Measurements from ENCODE around the gene RBFOX2.
"Not testable (repeated sequence)": the region's sequence is repeated elsewhere in the genome, so short reads cannot be mapped to it uniquely, and the experiment has no call there.

Gene RBFOX2

GRCh38 chr22:36010090-36010489 lies 18.5 kb downstream of the RBFOX2 start:
- in situ Hi-C loops (cut with MboI; ENCODE audit: low sequenced_read_pairs): no loop called here

DNA sequence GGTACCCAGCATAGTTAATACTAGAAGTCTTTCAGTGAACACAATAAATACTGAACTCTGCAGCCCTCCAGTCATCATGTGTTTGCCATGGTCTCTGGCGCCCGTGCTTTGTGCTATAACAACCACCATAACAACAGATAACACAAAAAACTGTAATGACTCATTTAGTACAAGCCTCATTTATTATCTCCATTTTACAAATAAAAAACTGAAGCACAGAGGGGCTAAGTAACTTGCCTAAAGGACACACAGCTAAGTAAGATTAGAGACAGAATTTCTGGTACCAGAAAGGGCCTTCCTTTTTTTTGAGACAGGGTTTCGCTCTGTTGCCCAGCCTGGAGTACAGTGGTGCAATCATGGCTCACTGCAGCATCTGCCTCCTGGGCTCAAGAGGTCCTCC lies 19.5 kb downstream of the RBFOX2 start:
- in situ Hi-C loops (cut with MboI; ENCODE audit: low sequenced_read_pairs): no loop called here

DNA sequence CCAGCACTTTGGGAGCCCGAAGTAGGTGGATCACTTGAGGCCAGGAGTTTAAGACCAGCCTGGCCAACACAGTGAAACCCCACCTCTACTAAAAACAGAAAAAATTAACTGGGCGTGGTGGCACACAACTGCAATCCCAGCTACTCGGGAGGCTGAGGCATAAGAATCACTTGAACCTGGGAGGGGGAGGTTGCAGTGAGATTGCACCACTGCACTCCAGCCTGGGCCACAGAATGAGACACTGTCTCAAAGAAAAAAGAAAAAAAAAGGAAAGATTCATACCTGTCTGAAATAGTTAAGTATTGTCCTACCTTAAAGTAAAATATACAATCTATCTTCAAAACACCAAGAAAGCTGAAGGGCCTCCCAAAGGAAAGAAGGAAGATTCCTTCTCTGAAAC lies 20.1 kb downstream of the RBFOX2 start:
- in situ Hi-C loops (cut with MboI; ENCODE audit: low sequenced_read_pairs): no loop called here

DNA sequence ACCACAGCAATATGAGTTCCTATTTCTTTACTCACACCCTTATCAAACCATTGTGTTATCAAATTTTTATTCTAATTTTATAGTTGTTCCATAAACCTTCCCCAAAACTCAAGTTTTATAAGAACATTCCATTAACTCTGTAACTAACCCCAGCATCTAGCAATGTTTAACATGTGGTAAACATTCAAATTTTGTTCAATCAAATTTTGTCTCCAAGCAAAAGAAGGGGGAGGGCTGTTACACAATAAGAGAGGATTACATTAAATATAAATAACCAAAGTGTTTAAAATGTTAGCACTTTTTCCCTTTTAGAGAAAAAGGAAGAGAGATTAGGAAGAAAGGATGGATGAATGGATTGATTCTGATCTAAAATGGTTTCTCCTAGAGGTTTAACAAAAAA lies 20.5 kb downstream of the RBFOX2 start:
- in situ Hi-C loops (cut with MboI; ENCODE audit: low sequenced_read_pairs): no loop called here

DNA sequence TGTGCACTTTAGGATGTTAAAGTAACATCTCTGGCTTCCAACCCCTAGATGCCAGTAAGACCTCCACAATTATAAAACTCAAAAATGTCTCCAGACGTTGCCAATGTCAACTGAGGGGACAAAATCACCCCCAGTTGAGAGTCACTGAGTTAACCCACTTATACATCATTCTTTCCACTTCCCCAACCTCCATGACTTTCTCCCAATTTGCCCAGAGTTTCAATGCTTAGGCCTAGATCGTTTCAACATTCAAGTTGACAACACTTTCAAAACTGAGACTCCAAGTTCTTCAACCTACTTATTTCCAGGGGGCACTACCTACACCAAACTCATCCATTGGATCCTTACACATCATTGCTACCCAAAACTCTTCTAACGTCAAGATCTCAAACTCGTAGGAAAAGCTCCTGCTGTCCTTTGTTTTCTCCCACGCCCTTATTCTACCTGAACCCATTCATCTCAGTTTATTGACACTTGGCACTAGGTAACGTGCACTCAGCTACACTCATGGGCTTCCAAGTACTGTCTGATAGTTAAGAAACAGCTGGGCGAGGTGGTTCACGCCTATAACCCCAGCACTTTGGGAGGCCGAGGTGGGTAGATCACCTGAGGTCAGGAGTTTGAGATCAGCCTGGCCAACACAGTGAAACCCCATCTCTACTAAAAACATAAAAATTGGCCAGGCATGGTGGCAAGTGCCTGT lies 24.5 kb downstream of the RBFOX2 start:
- in situ Hi-C loops (cut with MboI; ENCODE audit: low sequenced_read_pairs): no loop called here

DNA sequence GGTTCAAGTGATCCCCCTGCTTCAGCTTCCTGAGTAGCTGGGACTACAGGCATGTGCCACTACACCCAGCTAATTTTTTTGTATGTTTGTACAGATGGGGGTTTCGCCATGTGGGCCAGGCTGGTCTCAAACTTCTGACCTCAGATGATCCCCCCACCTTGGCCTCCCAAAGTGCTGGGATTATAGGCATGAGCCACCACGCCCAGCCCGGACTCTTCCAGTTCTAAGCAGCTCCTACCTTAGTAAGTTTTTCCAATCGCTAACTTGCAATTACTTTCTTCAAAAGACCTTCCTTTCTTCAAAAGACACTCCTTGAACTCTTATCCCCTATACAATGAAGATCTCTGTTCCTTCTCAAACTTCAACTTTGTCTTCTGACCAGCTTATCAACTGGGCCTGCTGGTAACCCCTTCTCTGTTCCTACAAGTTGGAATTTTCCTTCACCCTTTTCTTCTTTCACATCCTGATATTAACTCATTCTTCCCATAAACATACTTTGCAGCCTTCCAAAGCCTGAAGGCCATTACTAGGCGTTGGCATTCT lies 25.8 kb downstream of the RBFOX2 start:
- in situ Hi-C loops (cut with MboI; ENCODE audit: low sequenced_read_pairs): no loop called here

GRCh38 chr22:36002084-36002483 lies 26.5 kb downstream of the RBFOX2 start:
- in situ Hi-C loops (cut with MboI; ENCODE audit: low sequenced_read_pairs): no loop called here

DNA sequence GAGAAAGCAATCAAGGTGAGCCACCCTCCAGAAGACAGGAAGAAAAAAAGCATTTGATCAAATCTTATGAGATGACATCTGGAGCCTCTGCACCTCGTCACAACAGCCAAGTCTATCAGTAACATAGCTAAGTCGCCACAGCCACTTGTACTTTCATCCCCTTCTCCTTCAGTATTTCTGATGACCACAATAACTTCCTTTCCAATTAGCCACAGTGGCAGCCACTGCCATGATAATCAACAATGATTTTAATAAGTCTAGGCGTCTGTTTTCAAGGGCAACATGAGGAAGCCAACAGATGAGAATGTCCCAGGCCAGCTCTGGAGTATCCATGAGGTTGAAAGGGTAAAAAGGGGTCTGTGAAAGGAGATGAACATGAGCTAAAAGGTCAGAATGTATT lies 29.9 kb downstream of the RBFOX2 start:
- in situ Hi-C loops (cut with MboI; ENCODE audit: low sequenced_read_pairs): no loop called here

DNA sequence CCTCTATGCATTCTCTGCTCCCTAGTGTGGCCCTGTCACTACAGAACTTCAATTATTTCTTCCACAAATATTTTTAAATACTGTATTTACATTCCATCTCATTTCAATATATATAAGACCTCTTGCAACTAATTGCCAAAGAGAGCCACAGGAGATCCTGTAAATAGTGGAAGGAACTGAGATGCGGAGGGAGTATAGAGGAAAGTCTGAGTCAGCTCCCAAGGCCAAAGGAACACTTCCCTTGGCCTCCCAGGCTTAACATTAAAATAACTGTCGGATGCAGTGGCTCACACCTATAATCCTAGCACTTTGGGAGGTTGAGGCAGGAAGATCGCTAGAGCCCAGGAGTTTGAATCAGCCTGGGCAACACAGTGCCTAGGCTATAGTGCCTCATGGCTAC lies 31.2 kb downstream of the RBFOX2 start:
- in situ Hi-C loops (cut with MboI; ENCODE audit: low sequenced_read_pairs): no loop called here

DNA sequence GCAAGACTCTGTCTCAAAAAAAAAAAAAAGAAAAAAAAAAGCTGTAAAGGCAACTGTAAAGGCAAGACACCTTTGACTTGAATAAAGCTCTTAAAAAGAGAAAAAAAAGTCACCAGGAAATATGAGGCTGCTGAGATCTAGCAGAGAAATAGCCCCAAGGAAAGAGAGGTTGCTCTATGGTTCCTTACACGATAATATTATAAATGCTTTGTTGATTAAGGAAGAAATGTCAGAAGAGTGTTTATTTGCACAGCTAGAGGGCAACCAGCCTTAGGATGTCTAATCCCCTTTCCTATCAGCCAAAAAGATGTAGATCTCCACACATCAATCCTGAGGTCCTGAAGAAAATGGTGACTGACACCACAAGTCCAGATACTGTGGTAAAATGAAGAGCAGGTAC lies 32.0 kb downstream of the RBFOX2 start:
- in situ Hi-C loops (cut with MboI; ENCODE audit: low sequenced_read_pairs): no loop called here

DNA sequence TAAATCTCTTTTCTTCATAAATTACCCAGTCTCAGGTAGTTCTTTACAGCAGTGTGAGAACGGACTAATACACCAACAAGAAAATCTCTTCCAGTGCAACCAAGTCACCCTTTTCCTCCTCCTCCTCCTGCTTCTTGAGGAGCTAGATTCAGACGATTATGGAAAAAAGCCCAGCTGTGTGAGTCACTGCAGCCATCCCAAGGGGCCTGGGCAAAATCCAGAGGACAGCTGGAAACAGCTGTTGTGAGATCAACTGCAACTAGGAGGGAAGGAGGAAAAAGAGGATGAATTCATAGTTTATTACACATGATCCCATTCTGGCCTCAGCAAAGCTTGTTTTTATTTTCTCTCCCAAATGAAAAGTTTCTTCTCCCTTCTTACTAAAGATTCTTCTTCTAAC lies 32.9 kb downstream of the RBFOX2 start:
- in situ Hi-C loops (cut with MboI; ENCODE audit: low sequenced_read_pairs): no loop called here

GRCh38 chr22:35995348-35995747 lies 33.3 kb downstream of the RBFOX2 start:
- in situ Hi-C loops (cut with MboI; ENCODE audit: low sequenced_read_pairs): no loop called here

- in situ Hi-C loops (cut with MboI; ENCODE audit: low sequenced_read_pairs): not testable (repeated sequence)
These were observed 34.9 kb downstream of the RBFOX2 start for GRCh38 chr22:35993727-35994126.

GRCh38 chr22:35993048-35993714 lies 35.4 kb downstream of the RBFOX2 start:
- in situ Hi-C loops (cut with MboI; ENCODE audit: low sequenced_read_pairs): no loop called here

DNA sequence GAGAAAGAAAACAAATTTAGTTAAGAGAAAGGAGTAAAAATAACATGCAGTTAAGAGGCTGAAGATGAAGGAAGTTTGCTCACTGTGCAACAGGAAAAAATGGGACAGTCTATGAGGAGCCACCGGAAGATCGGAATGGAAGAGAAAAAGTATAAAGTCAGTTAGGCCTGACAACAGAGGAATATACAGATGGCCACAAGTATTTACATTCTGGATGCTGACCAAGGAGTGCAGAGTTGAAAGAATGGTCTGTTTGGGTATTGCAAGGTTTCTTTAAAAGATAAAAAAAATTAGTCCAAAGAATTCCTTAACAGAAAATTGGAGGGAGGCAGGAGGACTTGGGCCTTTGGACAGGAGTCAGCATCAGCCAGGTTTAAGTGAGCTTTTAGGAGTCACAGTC lies 37.5 kb downstream of the RBFOX2 start:
- in situ Hi-C loops (cut with MboI; ENCODE audit: low sequenced_read_pairs): no loop called here

DNA sequence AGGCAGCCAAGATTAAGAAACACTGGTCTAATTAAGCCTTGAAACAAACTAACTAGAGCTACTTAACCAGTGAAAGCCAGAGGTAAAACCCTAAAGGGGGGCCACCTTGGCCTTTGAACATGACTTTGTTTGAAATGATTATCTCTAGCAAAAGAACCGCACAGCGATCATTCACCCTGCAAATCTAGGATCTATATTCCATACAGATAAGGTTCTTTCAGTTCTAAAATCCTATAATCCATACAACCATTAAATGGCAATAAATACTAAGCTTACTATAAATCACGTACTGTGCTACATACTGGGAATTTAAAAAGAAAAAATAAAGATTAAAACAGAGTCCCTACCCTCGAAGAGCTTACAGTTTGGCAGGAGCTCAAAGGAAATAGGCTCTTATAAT lies 40.6 kb downstream of the RBFOX2 start:
- in situ Hi-C loops (cut with MboI; ENCODE audit: low sequenced_read_pairs): no loop called here

DNA sequence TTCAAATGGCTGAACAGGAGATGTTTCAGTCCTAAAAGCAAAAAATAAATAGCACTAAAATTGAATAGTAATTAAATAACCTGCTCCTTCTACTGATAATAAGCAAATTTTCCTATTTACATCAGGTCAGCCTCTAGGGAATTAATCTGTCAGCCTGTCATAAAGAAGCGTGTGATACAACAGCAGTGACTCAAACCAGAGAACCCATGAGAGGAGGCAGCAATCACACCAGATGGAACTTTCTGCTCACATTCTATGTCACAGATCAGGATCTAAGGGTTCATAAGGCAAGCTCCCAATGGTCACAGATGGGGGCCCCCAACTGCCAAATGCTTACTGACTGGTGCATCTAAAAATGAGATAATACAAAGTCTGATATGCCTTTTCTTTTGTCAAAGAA lies 41.1 kb downstream of the RBFOX2 start:
- in situ Hi-C loops (cut with MboI; ENCODE audit: low sequenced_read_pairs): no loop called here

DNA sequence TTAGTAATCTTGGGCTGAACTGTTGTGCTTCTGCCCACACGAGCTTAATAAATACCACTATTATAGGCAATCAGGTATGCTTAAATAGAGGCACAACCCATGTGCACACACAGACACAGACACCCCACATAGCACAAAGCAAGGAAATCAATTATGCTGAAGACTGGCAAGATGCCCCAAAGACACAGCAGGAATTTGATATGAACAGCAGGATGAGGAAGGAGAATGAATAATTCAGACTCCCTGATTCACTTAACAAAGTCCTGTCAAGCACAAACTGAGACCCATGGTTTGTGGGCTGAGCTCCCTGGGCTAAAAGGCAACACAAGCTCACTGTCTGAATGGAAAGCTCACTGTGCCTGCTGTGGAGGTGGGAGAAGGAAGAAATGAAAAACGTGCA lies 42.5 kb downstream of the RBFOX2 start:
- in situ Hi-C loops (cut with MboI; ENCODE audit: low sequenced_read_pairs): no loop called here

- in situ Hi-C loops (cut with MboI; ENCODE audit: low sequenced_read_pairs): no loop called here
These were observed 43.3 kb downstream of the RBFOX2 start for GRCh38 chr22:35985371-35985770.

GRCh38 chr22:35984183-35985175 lies 44.1 kb downstream of the RBFOX2 start:
- in situ Hi-C loops (cut with MboI; ENCODE audit: low sequenced_read_pairs): no loop called here

GRCh38 chr22:35981900-35982299 lies 46.7 kb downstream of the RBFOX2 start:
- in situ Hi-C loops (cut with MboI; ENCODE audit: low sequenced_read_pairs): no loop called here
